WTC11 (cell line): Measurements from ENCODE around the gene SLC6A9.

Experiments
- IRF2 ChIP-seq: sonication (generic); formaldehyde crosslinking; IDR thresholded peaks from 2 replicates; pipeline ENCODE4 v1.8.0; 2022; ENCODE audit warnings: low read depth, missing genetic modification reagents, borderline replicate concordance
- JUN ChIP-seq: sonication (generic); formaldehyde crosslinking; IDR thresholded peaks from 2 replicates; pipeline ENCODE4 v1.8.0; 2023; ENCODE audit warnings: mild to moderate bottlenecking, missing genetic modification reagents
- NFE2L1 ChIP-seq: sonication (generic); formaldehyde crosslinking; IDR thresholded peaks from 2 replicates; pipeline ENCODE4 v1.8.1; 2023; ENCODE audit warnings: missing genetic modification reagents
- RELA ChIP-seq: sonication (generic); formaldehyde crosslinking; IDR thresholded peaks from 2 replicates; pipeline ENCODE4 v1.8.1; 2022; ENCODE audit warnings: missing genetic modification reagents, mild to moderate bottlenecking, borderline replicate concordance
- TF ChIP-seq, protein P1 (sequence below): fragments of 200-600 bp; IDR thresholded peaks from 2 replicates; pipeline ENCODE4 v1.8.0; 2022; ENCODE audit warnings: antibody characterized with exemption
- TF ChIP-seq, protein P2 (sequence below): sonication (generic); formaldehyde crosslinking; IDR thresholded peaks from 2 replicates; pipeline ENCODE4 v1.8.0; 2023; ENCODE audit warnings: mild to moderate bottlenecking, missing genetic modification reagents

DNA sequence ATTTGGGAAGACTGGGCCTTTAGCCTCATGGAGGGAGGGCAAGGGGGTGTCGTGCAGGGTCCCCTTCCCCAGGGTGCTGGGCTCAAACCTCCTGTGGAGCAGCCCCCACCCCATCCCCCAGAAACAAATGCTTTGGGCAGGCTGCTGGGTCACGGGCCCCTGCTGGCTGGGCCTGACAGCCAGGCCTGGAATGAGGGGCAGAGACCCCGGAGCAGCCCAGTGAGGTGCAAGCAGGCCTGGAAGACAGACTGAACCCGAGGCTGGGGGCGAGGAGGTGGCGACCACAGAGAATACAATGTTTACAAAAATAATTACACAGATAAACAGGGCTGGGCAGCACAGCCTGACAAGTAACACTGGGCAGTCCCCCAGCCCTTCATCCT lies 34.5 kb downstream of the SLC6A9 start:
- TF ChIP-seq, protein P1, sequence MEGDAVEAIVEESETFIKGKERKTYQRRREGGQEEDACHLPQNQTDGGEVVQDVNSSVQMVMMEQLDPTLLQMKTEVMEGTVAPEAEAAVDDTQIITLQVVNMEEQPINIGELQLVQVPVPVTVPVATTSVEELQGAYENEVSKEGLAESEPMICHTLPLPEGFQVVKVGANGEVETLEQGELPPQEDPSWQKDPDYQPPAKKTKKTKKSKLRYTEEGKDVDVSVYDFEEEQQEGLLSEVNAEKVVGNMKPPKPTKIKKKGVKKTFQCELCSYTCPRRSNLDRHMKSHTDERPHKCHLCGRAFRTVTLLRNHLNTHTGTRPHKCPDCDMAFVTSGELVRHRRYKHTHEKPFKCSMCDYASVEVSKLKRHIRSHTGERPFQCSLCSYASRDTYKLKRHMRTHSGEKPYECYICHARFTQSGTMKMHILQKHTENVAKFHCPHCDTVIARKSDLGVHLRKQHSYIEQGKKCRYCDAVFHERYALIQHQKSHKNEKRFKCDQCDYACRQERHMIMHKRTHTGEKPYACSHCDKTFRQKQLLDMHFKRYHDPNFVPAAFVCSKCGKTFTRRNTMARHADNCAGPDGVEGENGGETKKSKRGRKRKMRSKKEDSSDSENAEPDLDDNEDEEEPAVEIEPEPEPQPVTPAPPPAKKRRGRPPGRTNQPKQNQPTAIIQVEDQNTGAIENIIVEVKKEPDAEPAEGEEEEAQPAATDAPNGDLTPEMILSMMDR = no peak
- TF ChIP-seq, protein P2, sequence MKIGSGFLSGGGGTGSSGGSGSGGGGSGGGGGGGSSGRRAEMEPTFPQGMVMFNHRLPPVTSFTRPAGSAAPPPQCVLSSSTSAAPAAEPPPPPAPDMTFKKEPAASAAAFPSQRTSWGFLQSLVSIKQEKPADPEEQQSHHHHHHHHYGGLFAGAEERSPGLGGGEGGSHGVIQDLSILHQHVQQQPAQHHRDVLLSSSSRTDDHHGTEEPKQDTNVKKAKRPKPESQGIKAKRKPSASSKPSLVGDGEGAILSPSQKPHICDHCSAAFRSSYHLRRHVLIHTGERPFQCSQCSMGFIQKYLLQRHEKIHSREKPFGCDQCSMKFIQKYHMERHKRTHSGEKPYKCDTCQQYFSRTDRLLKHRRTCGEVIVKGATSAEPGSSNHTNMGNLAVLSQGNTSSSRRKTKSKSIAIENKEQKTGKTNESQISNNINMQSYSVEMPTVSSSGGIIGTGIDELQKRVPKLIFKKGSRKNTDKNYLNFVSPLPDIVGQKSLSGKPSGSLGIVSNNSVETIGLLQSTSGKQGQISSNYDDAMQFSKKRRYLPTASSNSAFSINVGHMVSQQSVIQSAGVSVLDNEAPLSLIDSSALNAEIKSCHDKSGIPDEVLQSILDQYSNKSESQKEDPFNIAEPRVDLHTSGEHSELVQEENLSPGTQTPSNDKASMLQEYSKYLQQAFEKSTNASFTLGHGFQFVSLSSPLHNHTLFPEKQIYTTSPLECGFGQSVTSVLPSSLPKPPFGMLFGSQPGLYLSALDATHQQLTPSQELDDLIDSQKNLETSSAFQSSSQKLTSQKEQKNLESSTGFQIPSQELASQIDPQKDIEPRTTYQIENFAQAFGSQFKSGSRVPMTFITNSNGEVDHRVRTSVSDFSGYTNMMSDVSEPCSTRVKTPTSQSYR = no peak
- no peak for TF ChIP-seq NFE2L1
- TF ChIP-seq RELA = no peak
- TF ChIP-seq JUN (CRISPR knock-in tag) = no peak
- no peak for TF ChIP-seq IRF2 (CRISPR knock-in tag)
